Left forelimb (tissue), 1 donor: ENCODE data around the gene CHST14.

Source experiments
- DNase-seq: peaks from one replicate; pipeline ENCODE4 v3.0.0-alpha.2; 2018; ENCODE audit warnings: low spot score

Gene CHST14

GRCh38 chr15:40489274-40490175 is 18.7 kb downstream of the CHST14 start:
- no peak for DNase-seq

- DNase-seq, result no peak
These were observed 22.5 kb downstream of the CHST14 start for GRCh38 chr15:40493089-40493840.

GRCh38 chr15:40495516-40495915 is 24.7 kb downstream of the CHST14 start:
- DNase-seq, result no peak

- DNase-seq, result no peak
These were observed 27.6 kb downstream of the CHST14 start for GRCh38 chr15:40498418-40498817.

- no peak for DNase-seq
These were observed 28.1 kb downstream of the CHST14 start for GRCh38 chr15:40498891-40499290.

- no peak for DNase-seq
These were observed 29.1 kb downstream of the CHST14 start for GRCh38 chr15:40499931-40500330.

GRCh38 chr15:40500568-40501330 is 30.0 kb downstream of the CHST14 start:
- DNase-seq, result no peak

- DNase-seq, result no peak
These were observed 30.7 kb downstream of the CHST14 start for GRCh38 chr15:40501487-40501886.

GRCh38 chr15:40506964-40507571 is 36.3 kb downstream of the CHST14 start:
- DNase-seq, result peak; percentile 86

- no peak for DNase-seq
These were observed 37.4 kb downstream of the CHST14 start for GRCh38 chr15:40508216-40508615.

- DNase-seq, result no peak
These were observed 39.4 kb downstream of the CHST14 start for GRCh38 chr15:40510201-40510600.

- DNase-seq, result no peak
These were observed 40.3 kb downstream of the CHST14 start for GRCh38 chr15:40511093-40511471.

- peak; percentile 73 for DNase-seq
These were observed 40.8 kb downstream of the CHST14 start for GRCh38 chr15:40511472-40512133.

GRCh38 chr15:40512440-40512839 is 41.7 kb downstream of the CHST14 start:
- no peak for DNase-seq

- DNase-seq, result no peak
These were observed 42.8 kb downstream of the CHST14 start for GRCh38 chr15:40513609-40514008.

- DNase-seq, result no peak
These were observed 45.5 kb downstream of the CHST14 start for GRCh38 chr15:40516322-40516721.
